ENCODE measurements around the gene ZBED4.

ZBED4 gene

DNA sequence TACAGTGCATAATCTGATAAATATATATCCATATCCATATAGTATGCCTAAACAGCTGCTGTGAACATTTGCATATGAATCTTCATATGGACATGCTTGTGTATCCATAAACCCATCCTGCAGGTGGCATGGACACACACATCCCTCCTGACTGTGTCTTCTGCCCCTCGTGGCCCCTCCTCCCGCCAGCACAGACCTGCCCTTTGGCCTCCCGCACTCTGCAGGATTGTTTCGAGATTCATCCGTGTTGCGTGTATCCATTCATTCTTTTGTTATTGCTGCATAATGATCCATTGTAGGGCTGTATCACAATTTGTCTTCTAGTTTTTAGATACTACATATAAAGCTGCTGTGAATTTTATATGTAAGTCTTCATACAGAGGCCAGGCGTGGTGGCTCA, 24.0 kb downstream of the ZBED4 start:
- no peak for DNase-seq (ENCODE audit: low read depth in 2 of 2)

DNA sequence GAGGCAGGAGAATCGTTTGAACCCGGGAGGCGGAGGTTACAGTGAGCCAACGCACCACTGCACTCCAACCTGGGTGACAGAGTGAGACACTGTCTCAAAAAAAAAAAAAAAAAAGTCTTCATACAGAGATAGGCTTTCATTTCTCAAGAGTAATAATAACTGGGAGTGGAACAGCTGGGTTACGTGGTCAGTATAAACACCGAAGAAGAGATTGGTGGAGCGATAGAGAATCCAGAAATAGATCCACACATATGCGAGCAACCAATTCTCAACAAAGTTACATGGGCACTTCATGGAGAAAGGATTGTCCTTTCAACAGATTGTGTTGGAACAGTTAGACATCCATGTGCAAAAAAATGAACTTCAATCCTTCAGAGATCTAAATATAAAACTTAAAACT, 24.6 kb downstream of the ZBED4 start:
- DNase-seq (ENCODE audit: low read depth in 2 of 2), result no peak

DNA sequence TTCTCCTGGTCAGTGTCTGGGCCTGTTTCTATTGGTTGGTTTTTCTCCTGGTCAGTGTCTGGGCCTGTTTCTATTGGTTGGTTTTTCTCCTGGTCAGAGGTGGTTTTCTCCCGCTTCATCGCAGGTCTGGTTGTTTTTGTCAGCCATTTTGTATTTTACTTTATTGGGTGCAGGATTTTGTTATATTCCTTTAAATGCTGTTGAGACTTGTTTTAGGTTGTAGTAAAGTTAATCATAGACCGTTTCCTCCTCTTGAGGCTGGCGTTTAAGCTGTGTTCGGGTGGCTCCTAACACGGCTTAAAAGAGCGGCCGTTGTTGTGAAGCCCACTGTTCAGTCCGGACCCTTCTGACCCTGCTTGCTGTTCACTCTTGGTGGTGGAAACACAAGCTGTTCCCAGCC, 26.2 kb downstream of the ZBED4 start:
- no peak for DNase-seq (ENCODE audit: low read depth in 2 of 2)

DNA sequence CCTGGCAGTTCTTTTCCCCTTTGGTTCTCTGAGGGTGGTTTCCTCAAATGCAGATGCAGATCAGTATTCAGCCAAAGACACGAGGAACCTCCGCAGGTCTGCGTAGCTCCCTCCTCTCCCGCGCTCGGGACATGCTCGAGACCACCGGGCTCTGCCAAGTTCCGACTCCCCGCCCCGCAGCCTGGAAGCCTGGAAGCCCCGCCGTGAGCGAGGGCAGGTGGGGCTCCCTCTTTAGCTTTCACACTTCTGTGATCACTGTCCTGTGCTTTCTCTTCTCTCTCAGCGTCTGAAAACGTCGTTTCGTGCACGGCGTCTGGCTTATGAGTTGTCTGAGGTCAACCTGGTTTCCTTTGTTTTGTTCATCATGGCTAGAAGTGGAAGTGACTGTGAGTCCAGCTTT, 26.6 kb downstream of the ZBED4 start:
- DNase-seq (ENCODE audit: low read depth in 2 of 2), result no peak

DNA sequence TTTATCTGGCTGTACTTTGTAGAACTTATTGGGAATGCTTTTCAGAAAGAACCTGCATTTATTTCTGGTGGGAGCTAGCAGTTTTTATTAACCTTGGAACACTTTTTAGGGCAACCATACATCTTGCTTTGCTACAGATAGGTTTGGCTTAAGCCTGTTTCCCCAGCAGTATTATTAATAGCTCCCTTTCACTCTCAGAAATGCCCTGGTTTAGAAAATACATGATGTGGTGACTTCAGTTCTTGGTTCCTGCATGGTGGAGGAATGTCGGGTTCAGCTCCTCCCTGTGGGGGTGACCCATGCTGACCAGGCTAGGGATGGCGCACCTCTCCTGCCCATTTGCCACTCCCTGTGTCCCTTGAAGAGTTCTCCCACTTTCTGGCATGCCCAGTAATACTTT, 28.2 kb downstream of the ZBED4 start:
- DNase-seq (ENCODE audit: low read depth in 2 of 2), result no peak

DNA sequence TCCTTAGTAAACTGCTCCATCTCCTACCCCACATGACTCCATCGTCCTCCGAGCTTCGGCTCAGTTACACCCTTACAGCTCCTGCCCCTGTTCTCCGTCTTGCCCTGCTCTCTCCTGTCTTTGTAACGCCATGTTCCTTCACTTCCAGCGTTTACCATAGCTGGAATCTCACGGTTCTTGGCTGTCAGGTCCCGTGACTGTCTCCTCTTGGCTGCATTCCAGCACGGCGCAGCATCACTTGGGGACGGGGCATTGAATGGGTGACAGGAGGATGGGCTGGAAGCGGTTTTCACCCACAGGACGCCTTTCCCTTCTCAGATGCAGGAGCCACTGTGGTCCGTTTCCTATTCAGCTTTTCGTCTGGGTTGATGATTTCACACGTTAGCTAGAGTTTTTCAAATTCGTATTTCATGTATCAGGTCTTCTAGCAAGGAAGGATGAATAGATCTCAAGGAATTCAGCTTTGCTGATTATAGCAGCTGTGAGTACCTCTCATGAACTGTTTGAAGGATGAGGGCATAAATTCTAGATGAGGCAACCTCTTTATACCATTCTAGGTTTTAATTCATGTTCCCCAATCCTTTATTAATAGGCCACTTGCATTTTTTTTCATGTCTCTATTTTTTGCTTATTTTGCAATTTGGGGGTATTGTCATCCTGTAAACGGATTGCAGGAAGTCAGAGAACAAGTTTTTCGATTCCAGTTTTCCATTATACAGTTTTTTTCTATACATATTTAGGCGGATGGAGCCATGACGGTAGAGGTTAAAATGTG, 29.1 kb downstream of the ZBED4 start:
- no peak for DNase-seq (ENCODE audit: low read depth in 2 of 2)

DNA sequence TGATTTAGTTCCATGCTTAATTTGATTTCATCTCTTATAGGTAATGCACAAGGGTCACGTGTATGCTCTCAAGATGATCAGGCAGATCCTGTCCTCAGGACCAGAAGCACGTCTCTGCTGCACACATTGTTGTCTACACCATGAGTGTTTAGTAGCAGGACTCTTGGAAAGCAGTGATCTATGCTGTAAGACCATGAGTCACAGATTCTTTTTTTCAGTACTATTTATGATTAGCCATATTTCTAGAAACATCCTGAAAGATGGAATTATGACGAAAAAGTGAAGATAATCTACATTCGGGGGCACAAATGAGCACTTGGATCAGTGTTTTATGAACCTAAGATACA, 29.6 kb downstream of the ZBED4 start:
- DNase-seq (ENCODE audit: low read depth in 2 of 2), result no peak

DNA sequence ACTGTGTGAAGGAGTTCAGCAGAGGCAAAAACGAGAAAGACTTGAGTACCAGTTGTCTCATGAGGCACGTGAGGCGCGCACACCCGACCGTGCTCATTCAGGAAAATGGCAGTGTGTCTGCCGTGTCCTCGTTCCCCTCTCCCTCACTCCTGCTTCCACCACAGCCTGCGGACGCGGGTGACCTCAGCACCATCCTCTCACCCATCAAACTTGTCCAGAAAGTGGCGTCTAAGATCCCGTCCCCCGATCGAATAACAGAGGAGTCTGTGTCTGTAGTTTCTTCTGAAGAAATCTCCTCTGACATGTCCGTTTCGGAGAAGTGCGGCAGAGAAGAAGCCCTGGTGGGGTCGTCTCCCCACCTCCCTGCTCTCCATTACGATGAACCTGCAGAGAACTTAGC, 30.4 kb downstream of the ZBED4 start:
- DNase-seq (ENCODE audit: low read depth in 2 of 2), result no peak

DNA sequence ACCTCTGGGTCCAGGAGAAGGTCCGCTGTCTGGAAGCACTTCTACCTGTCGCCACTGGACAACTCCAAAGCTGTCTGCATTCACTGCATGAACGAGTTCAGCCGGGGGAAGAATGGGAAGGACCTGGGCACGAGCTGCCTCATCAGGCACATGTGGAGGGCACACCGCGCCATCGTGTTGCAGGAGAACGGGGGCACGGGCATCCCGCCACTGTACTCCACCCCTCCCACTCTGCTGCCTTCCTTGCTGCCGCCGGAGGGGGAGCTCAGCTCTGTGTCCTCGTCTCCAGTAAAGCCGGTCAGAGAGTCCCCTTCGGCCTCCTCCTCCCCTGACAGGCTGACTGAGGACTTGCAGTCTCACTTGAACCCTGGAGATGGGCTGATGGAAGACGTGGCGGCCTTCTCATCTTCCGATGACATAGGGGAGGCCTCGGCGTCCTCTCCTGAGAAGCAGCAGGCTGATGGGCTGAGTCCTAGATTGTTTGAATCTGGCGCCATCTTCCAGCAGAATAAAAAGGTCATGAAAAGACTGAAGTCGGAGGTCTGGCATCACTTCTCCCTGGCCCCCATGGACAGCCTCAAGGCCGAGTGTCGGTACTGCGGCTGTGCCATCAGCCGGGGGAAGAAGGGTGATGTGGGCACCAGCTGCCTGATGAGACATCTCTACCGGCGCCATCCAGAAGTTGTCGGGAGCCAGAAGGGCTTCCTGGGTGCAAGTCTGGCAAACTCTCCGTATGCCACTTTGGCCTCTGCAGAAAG, 31.0 kb downstream of the ZBED4 start:
- DNase-seq (ENCODE audit: low read depth in 2 of 2), result no peak

DNA sequence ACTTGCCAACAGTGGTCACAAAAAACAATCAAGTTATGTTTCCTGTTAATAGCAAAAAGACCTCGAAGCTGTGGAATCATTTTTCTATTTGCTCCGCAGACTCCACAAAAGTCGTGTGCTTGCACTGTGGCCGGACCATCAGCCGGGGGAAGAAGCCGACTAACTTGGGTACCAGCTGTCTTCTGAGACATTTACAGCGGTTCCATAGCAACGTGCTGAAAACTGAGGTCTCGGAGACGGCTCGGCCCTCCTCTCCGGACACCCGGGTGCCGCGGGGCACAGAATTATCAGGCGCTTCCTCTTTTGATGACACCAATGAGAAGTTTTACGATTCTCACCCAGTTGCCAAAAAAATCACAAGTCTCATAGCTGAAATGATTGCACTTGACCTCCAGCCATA, 31.6 kb downstream of the ZBED4 start:
- no peak for DNase-seq (ENCODE audit: low read depth in 2 of 2)

DNA sequence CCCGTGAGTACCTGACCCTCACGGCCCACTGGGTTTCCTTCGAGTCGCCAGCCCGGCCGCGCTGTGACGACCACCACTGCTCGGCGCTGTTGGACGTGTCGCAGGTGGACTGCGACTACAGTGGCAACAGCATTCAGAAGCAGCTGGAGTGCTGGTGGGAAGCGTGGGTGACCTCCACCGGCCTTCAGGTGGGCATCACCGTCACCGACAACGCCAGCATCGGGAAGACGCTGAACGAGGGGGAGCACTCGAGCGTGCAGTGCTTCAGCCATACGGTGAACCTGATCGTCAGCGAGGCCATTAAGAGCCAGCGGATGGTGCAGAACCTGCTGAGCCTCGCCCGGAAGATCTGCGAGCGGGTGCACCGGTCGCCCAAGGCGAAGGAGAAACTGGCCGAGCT, 32.2 kb downstream of the ZBED4 start:
- DNase-seq (ENCODE audit: low read depth in 2 of 2), result no peak

DNA sequence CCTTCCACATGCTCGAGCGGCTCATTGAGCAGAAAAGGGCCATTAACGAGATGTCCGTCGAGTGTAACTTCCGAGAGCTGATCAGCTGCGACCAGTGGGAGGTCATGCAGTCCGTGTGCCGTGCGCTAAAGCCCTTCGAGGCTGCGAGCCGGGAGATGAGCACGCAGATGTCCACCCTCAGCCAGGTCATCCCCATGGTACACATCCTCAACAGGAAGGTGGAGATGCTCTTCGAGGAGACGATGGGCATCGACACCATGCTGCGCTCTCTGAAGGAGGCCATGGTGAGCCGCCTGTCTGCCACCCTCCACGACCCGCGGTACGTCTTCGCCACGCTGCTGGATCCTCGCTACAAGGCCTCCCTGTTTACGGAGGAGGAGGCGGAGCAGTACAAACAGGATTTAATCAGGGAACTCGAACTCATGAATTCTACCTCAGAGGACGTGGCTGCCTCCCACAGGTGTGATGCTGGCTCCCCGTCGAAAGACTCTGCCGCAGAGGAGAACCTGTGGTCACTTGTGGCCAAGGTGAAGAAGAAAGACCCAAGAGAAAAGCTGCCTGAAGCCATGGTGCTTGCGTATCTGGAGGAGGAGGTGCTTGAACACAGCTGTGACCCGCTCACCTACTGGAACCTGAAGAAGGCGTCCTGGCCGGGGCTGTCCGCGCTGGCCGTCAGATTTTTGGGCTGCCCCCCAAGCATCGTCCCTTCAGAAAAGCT, 32.9 kb downstream of the ZBED4 start:
- no peak for DNase-seq (ENCODE audit: low read depth in 2 of 2)

DNA sequence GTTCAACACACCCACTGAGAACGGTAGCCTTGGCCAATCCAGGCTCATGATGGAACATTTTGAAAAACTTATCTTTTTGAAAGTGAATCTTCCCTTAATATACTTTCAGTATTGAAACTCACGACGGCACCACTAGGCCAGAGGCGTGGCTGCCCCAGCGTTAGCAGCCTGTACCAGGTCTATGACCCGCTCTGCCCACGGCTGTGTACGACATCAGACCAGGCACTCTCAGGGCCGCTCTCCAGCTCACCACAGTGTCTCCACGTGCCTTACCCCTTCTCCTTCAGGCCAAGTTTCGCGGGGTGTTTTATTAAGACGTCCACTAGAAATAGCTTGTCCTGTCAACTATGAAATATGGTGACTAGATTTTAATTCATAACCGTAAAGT, 33.4 kb downstream of the ZBED4 start:
- DNase-seq (ENCODE audit: low read depth in 2 of 2), result no peak

DNA sequence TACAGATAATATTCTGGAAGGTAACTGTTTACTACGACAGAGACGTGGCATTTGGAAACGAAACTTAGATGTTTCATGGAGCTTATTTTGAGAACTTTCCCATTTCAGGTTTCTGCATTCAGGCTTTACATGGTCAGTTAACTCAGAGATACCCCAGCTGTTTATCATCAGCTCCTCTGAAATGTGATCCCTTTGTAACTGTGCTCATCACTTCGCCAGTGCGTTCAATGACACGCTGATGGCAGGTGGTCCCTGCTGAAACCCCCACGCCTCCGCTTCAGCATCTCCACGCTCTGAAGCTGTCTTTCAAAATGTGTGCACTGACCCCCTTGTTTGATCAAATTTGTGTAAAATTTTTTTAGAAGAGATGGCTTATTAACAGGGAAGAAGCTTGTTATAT, 34.1 kb downstream of the ZBED4 start:
- DNase-seq (ENCODE audit: low read depth in 2 of 2), result no peak

DNA sequence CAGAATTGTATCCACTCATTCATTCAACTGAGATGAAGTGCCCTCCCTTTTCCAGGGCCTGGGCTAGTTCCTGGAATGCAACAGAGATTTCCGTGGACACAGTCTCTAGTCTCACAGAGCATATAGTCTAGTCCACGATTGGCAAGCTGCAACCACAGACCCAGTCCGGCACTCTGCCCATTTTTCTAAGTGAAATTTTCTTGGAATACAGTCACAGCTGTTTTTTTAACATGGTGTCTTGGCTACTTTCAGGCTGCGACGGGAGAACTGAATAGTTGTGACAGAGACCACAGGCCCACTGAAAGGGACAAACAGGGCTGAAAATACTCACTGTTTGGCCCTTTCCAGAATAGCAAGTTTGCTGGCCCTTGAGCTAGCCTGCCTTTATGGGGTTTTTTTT, 35.4 kb downstream of the ZBED4 start:
- DNase-seq (ENCODE audit: low read depth in 2 of 2), result no peak

DNA sequence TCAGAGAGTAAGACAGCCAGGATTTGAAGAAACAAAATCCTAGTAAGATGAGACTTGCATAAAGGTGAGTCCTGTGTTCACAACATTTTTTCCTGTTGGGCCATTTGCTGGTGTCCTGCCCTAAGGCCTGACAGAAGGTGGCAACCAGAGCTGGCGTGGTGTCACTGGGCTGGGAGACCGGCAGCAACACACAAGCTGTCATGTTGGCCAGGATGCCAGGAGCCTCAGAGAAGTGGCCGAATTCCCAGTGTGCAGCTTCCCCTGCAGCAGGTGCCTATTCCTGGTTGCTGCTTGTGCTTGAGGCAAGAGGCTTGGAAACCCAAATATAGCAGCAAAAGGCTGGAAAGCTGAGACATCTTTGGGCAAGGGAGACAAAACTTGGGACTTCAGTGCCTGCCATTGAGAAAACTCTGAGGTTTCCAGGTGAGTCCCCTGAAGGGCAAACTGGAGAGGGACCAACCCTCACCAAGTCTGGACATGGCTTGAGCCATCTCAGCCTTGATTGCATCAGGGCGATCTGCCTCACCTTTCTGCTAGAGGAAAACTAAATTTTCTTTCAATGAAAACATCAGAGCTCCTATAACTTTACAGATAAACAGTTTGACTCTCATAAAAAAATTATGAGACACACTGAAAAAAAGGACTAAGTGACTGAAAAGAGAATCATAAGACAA, 38.7 kb downstream of the ZBED4 start:
- DNase-seq (ENCODE audit: low read depth in 2 of 2), result no peak

DNA sequence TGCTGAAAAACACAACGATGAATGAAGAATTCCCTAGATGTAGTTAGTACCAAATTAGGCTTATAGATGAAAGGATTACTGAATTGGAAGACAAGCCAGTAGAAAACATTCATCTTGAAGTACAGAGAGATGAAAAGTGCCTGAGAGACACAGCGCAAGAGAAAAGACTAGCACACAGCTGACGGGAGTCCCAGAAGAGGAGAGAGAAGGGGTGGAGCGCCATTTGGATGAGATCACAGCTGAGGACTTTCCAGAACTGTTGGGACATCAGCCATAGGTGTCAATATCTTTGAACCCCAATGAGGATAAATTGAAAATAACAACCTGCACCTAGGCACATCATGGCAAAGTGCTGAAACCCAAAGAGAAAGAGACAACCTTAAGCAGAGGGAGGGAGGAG, 39.4 kb downstream of the ZBED4 start:
- DNase-seq (ENCODE audit: low read depth in 2 of 2), result no peak

DNA sequence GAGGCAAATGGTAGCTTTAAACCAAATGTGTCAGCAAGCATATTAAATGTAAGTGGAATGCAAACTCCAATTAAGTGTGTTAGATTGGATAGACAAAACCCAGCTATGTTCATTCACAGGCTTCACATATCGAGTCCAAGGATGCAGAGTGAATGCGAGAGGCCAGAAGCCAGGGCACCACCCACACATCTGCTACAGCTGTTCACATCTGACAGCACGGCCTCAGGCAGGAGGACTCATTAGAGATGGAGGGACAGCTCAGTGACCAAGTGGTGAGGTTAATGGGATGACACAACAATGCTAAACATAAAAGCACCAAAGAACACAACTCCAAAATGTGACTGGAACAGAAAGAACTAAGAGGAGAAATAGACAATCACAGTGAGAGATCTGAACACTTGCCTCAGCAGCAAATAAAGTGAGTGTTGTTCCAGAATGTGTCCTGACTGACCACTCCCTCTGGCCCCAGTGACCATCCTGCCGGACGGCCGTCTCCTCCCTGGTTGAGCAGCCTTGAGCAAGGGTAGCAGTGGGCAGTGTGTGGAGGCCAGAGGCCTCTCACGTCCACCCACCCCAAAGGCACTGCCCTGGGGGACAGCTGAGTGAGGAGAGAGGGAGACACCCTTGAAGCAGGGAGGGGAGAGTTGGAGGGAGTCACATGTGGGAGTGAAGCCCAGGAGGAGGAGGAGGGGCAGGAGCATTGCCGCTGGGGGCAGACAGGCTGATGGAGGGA, 40.8 kb downstream of the ZBED4 start:
- no peak for DNase-seq (ENCODE audit: low read depth in 2 of 2)

DNA sequence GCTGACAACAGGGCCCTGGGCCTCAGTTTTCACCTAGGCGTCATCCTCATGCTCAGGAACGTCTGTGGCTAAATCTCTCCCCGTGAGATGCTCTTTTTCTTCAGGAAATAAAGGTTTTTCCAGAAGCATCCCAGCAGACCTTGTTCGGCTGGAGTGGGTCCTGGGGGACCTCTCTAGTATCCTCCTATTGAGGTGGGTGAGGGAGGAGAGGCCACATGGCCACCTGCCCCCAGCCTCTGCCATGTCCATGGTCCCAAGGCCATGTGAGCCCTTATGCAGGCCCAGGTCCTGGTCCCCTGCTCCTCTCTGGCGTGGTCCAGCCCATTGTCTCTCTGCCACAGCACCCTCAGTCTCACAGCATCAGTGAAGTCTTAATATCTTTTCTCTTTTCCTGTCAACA, 42.6 kb downstream of the ZBED4 start:
- DNase-seq (ENCODE audit: low read depth in 2 of 2), result no peak

DNA sequence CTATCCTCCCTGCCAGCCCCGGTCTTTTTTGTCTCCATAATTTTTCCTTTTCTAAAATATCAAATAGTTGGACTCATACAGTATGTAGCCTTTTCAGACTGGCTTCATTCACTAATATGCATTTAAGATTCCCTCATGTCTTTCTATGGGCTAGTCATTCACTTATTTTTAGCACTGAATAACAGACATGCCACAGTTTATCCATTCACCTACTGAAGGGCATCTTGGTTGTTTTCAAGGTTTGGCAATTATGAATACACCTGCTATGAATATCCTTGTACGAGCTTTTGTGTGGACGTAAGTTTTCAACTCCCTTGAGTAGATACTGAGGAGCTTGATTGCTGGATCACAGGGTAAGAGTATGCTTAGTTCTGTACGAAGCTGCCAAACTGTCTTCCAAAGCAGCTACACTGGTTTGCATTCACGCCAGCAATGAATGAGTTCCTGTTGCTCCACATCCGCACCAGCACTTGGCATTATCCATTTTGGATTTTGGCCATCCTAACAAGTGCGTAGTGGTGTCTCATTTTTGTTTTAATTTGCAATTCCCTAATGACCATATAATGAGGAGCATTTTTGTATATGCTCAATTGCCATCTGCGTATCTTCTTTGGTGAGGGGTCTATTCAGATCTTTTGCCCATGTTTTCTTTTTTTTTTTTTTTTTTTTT, 43.5 kb downstream of the ZBED4 start:
- no peak for DNase-seq (ENCODE audit: low read depth in 2 of 2)

DNA sequence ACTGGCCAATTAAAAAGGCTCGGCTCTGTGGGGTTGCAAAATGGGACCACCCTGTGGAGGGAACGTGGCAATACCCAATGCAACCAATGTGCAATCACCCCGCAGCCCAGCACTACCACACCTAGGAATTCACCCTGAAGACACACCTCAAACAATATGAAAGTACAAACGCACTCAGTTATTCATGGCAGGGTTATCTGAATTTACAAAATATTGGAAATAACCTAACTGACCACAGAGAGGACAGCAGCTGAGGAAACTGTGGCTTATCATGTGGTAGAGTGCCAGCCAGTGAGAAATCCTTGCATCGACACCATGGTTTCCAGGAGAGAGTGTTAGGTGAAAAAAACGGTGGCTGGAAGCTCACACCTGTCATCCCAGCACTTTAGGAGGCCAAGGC, 45.9 kb downstream of the ZBED4 start:
- DNase-seq (ENCODE audit: low read depth in 2 of 2), result no peak
